Measurements from ENCODE around the gene ASTN1.

ASTN1 gene

GRCh38 chr1:177165069-177165439 is 542 bp upstream of the ASTN1 start:
- CTCF ChIA-PET, result interaction anchor here (1.1 kb wide), 1 partner anchor 17 kb away, joined by 5 read pairs; no protein-coding TSS in a partner anchor
- no peak for TF ChIP-seq L3MBTL2 (conservative IDR thresholded peaks at IDR 0.05)
- TF ChIP-seq FOXM1 (IDR thresholded peaks at IDR 0.05; ENCODE audit: borderline replicate concordance), result no peak
- TF ChIP-seq PKNOX1 (IDR thresholded peaks at IDR 0.05), result no peak
- no peak for TF ChIP-seq NFRKB (IDR thresholded peaks at IDR 0.05)
- TF ChIP-seq ZNF384 (IDR thresholded peaks at IDR 0.05), result no peak
- TF ChIP-seq ELF4 (IDR thresholded peaks at IDR 0.05), result no peak
- no peak for TF ChIP-seq SP1 (IDR thresholded peaks at IDR 0.05)
- TF ChIP-seq LEF1 (IDR thresholded peaks at IDR 0.05; ENCODE audit: borderline replicate concordance), result no peak
- no peak for TF ChIP-seq ARNT (IDR thresholded peaks at IDR 0.05)
- no peak for TF ChIP-seq CTBP1 (IDR thresholded peaks at IDR 0.05; ENCODE audit: borderline replicate concordance)
- no peak for TF ChIP-seq TARDBP (IDR thresholded peaks at IDR 0.05)
- no peak for TF ChIP-seq HDGF (IDR thresholded peaks at IDR 0.05; ENCODE audit: borderline replicate concordance)
- TF ChIP-seq SUZ12 (IDR thresholded peaks at IDR 0.05), result no peak
- TF ChIP-seq BHLHE40 (IDR thresholded peaks at IDR 0.05; ENCODE audit: borderline replicate concordance), result no peak
- no peak for TF ChIP-seq FOXA1 (IDR thresholded peaks at IDR 0.05)
- TF ChIP-seq FOXK2 (IDR thresholded peaks at IDR 0.05), result no peak
- no peak for DNase-seq (ENCODE audit: extremely low spot score)
- POLR2A ChIA-PET, result no interaction called here

- CTCF ChIA-PET, result interaction anchor here (1.1 kb wide), 1 partner anchor 17 kb away, joined by 3 read pairs; no protein-coding TSS in a partner anchor
- DNase-seq (ENCODE audit: extremely low spot score), result no peak
- no peak for TF ChIP-seq BHLHE40 (IDR thresholded peaks at IDR 0.05; ENCODE audit: borderline replicate concordance)
- no peak for TF ChIP-seq FOXK2 (IDR thresholded peaks at IDR 0.05)
- TF ChIP-seq SUZ12 (IDR thresholded peaks at IDR 0.05), result no peak
- TF ChIP-seq SP1 (IDR thresholded peaks at IDR 0.05), result no peak
- POLR2A ChIA-PET, result no interaction called here
Observed at GRCh38 chr1:177163844-177164379, 600 bp downstream of the ASTN1 start.

- CTCF ChIA-PET, result no interaction called here
- DNase-seq (ENCODE audit: extremely low spot score), result no peak
- POLR2A ChIA-PET, result no interaction called here
- no peak for TF ChIP-seq ELF4 (IDR thresholded peaks at IDR 0.05)
- no peak for TF ChIP-seq BHLHE40 (IDR thresholded peaks at IDR 0.05; ENCODE audit: borderline replicate concordance)
- no peak for TF ChIP-seq HDGF (IDR thresholded peaks at IDR 0.05; ENCODE audit: borderline replicate concordance)
- TF ChIP-seq ZNF384 (IDR thresholded peaks at IDR 0.05), result no peak
- TF ChIP-seq TARDBP (IDR thresholded peaks at IDR 0.05), result no peak
- no peak for TF ChIP-seq NFRKB (IDR thresholded peaks at IDR 0.05)
- TF ChIP-seq PKNOX1 (IDR thresholded peaks at IDR 0.05), result no peak
Observed at GRCh38 chr1:177162243-177162642, 2.3 kb downstream of the ASTN1 start.

GRCh38 chr1:177146499-177146898 is 18.0 kb downstream of the ASTN1 start:
- ChIA-PET CTCF (interaction anchor here (1.2 kb wide), 1 partner anchor 18 kb away, joined by 3 read pairs; the partner anchor contains the start of gene ASTN1), POLR2A (no interaction called here)
- DNase-seq (ENCODE audit: extremely low spot score), result no peak
- TF ChIP-seq PKNOX1 (IDR thresholded peaks at IDR 0.05) (no peak), FOXA1 (IDR thresholded peaks at IDR 0.05) (no peak), SP1 (IDR thresholded peaks at IDR 0.05) (no peak), BHLHE40 (IDR thresholded peaks at IDR 0.05; ENCODE audit: borderline replicate concordance) (no peak), HDGF (IDR thresholded peaks at IDR 0.05; ENCODE audit: borderline replicate concordance) (no peak), TARDBP (IDR thresholded peaks at IDR 0.05) (no peak), NFRKB (IDR thresholded peaks at IDR 0.05) (no peak), ELF4 (IDR thresholded peaks at IDR 0.05) (no peak), CTBP1 (IDR thresholded peaks at IDR 0.05; ENCODE audit: borderline replicate concordance) (no peak), ZNF384 (IDR thresholded peaks at IDR 0.05) (no peak), LEF1 (IDR thresholded peaks at IDR 0.05; ENCODE audit: borderline replicate concordance) (no peak), L3MBTL2 (conservative IDR thresholded peaks at IDR 0.05) (no peak), ARNT (IDR thresholded peaks at IDR 0.05) (no peak), FOXK2 (IDR thresholded peaks at IDR 0.05) (no peak), FOXM1 (IDR thresholded peaks at IDR 0.05; ENCODE audit: borderline replicate concordance) (no peak)

GRCh38 chr1:177145106-177146070 is 19.1 kb downstream of the ASTN1 start:
- ChIA-PET CTCF (no interaction called here), POLR2A (no interaction called here)
- no peak for TF ChIP-seq FOXA1 (IDR thresholded peaks at IDR 0.05)
- TF ChIP-seq FOXM1 (IDR thresholded peaks at IDR 0.05; ENCODE audit: borderline replicate concordance), result no peak
- TF ChIP-seq HDGF (IDR thresholded peaks at IDR 0.05; ENCODE audit: borderline replicate concordance), result no peak
- TF ChIP-seq PKNOX1 (IDR thresholded peaks at IDR 0.05), result peak; percentile 45
- TF ChIP-seq FOXK2 (IDR thresholded peaks at IDR 0.05), result no peak
- TF ChIP-seq SP1 (IDR thresholded peaks at IDR 0.05), result no peak
- no peak for DNase-seq (ENCODE audit: extremely low spot score)

All from HEK293T (cell line).